A549 (cell line): ENCODE measurements around the gene BANP.

ENCODE experiments used
- ESRRA ChIP-seq: fragments of 150-350 bp; IDR thresholded peaks from 2 replicates; pipeline ENCODE4 v1.6.1; 2014; ENCODE audit warnings: mild to moderate bottlenecking, low read length, borderline replicate concordance
- MAFK ChIP-seq: fragments of 450-650 bp; IDR thresholded peaks from 2 replicates; pipeline ENCODE4 v1.6.1; 2014; ENCODE audit not compliant: partially characterized antibody
- NFE2L2 ChIP-seq: fragments of 150-350 bp; conservative IDR thresholded peaks from 2 replicates; pipeline ENCODE4 v1.6.1; 2014; ENCODE audit warnings: low read length
- TF ChIP-seq, protein P1 (sequence below): IDR thresholded peaks from 2 replicates; pipeline ENCODE4 v1.6.1; 2012; ENCODE audit warnings: low read depth, borderline replicate concordance
- TF ChIP-seq, protein P2 (sequence below): fragments of >200 bp; sonication (Bioruptor Twin); formaldehyde crosslinking; IDR thresholded peaks from 3 replicates; pipeline ENCODE4 v1.5.1; 2016

DNA sequence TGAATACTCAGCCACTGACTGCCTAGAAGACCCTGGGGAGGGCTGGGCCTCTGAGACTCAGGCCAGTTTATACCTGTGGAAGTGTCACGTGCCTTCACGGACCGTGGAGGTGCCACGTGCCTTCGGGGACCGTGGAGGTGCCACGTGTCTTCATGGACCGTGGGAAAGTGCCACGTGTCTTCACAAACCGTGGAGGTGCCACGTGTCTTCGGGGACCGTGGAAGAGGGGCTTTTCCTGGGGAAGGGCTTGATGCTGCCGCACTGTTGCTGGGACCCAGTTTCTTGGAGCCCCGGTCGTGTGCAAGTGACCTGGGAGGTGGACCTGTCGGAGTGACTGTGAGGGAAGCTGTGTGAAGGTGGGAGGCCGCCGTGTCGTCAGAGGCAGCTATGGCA, 166.2 kb downstream of the BANP start:
- TF ChIP-seq, protein P1, sequence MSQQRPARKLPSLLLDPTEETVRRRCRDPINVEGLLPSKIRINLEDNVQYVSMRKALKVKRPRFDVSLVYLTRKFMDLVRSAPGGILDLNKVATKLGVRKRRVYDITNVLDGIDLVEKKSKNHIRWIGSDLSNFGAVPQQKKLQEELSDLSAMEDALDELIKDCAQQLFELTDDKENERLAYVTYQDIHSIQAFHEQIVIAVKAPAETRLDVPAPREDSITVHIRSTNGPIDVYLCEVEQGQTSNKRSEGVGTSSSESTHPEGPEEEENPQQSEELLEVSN, result no peak
- TF ChIP-seq, protein P2, sequence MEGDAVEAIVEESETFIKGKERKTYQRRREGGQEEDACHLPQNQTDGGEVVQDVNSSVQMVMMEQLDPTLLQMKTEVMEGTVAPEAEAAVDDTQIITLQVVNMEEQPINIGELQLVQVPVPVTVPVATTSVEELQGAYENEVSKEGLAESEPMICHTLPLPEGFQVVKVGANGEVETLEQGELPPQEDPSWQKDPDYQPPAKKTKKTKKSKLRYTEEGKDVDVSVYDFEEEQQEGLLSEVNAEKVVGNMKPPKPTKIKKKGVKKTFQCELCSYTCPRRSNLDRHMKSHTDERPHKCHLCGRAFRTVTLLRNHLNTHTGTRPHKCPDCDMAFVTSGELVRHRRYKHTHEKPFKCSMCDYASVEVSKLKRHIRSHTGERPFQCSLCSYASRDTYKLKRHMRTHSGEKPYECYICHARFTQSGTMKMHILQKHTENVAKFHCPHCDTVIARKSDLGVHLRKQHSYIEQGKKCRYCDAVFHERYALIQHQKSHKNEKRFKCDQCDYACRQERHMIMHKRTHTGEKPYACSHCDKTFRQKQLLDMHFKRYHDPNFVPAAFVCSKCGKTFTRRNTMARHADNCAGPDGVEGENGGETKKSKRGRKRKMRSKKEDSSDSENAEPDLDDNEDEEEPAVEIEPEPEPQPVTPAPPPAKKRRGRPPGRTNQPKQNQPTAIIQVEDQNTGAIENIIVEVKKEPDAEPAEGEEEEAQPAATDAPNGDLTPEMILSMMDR, result no peak
- TF ChIP-seq ESRRA (no peak), NFE2L2 (no peak), MAFK (no peak)
